HPDE6-E6E7 (cell line): Measurements from ENCODE around the gene WNT3A.

ENCODE experiments used
- DNase-seq: peaks from one replicate; pipeline ENCODE4 v3.0.0; 2011; ENCODE audit warnings: missing footprints; ENCODE audit errors: extremely low spot score

The WNT3A gene

GRCh38 chr1:228100822-228101613 lies 94.2 kb downstream of the WNT3A start:
- DNase-seq, result no peak

DNA sequence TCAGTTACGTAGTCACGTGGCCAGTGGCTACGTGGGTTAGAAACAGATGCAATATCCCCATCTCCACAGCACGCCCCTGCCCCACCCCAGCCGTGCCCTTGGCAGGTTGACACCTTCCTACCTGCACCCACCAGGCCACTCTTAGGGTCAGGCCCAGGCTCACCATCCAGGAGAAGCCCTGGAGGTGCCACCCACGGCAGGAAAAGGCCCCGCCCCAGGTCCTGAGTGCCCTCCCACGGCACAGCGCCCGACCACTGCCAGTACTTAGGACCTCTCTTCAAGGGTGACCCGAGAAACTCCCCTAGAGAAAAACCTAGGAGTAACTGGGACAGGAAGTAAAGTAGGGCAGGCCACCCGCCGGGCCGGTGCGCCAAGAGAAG lies 94.8 kb downstream of the WNT3A start:
- DNase-seq, result no peak

DNA sequence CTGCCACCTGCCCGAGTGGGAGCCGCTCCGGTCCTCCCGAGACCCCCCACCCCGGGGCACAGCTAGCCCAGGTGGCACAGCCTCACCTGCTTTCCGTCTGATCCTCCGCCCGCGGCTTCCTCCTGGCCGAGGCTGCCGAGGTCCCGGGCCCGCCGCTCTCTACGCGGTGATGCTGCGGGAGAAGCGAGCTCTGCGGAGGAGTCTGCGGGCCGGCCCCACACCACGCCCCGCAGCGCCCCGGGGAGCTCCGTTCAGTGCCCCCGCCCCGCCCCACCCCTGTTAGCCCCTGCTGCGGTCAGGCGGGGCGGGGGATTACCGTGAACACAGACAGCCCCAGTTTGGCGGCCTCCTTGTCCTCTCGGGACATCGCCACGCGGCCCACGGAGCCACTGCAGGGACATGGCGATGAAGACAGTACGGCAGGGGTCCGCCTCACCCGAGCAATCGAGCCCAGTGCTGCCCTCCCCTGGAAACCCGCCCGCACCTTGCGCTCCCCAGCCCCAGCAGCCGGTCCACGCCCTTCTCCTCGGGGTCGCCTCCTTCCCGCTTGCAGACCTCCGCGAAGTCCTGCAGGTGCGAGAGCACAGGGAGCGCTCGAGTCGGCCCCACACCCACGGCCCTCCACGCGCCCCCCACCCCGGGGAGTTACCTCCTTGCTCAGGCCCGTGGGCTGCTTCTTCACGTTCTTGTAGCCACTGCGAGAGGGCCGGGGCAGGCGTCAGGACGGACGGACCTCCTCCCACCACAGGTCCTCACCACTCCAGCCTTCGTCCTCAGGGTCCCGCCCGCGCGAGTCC lies 95.4 kb downstream of the WNT3A start:
- DNase-seq, result peak; percentile 69

DNA sequence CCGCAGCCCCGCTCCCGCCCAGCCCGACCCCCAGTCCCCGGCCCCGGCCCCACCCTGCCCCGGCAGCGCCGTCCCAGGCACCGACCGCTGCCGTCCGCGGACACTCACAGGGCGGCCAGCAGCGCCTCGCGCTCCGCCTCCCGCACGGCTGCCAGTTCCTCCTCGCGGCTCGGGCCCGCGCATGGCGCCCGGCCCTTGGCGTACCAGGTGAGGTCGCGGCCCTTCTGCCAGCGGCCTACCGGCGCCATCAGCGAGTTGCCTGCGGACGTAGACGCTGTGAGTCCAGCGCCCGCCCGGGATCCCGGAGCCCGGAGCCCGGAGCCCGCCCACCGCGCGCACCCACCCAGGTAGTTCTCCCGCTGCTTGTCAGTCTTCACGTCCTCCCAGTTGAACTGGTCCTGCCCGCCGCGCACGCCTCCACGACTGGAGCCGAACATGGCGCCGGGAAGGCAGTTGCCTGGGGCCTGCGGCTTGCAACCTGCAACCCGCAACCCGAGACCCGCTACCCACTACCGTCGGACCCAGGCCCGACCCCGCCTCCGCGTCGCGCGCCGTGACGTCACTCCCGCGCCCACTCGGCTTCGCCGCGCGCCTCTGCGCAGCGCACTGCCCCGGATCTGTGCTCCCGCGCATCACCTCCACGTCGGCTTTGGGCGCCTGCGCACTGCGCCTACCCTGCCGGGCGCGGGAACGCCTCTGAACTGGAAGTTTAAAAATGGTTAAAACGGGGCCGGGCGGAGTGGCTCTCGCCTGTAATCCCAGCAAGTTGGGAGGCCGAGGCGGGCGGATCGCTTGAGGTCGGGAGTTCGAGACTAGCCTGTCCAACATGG lies 96.2 kb downstream of the WNT3A start, which contains the start of gene C1orf35:
Gene C1orf35 (minus strand): TSS at position 535 of the 830 bp plus-strand sequence. CDS start 98 bp downstream, at position 437.
- DNase-seq, result peak; percentile 92

DNA sequence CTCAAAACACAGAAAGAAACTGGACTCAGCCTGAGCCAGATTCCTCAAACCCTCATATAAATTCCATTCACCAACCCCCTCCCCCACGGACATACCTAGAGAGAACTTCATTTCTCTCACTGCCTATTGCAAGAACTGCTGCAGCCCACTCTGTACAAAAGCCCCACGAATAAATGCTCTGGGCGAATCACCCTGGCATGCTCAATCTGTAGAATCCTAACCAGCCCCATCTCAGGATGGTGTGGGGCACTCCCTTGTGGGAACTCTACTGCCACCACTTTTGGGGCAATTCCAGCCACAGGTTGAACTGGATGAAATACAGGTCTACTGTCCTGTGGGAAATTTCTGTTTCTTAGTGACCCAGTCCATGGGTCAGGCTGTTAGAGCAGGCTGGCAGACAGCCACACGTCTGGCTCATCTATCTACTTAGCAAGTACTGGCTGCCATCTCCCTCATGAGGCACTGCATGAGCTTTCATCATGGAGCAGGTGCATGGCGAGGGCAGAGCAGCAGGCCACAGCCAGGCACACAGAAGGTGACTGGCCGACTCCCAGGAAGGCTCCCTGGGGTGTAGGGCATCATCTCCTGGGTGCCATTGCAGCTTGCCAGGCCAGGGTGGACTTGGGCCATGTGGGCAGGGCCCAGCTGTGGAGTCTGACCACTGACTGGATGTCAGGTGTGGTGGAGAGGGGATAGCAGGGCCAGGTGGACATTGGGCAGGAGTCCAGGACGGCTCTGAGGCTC lies 97.9 kb downstream of the WNT3A start:
- no peak for DNase-seq

DNA sequence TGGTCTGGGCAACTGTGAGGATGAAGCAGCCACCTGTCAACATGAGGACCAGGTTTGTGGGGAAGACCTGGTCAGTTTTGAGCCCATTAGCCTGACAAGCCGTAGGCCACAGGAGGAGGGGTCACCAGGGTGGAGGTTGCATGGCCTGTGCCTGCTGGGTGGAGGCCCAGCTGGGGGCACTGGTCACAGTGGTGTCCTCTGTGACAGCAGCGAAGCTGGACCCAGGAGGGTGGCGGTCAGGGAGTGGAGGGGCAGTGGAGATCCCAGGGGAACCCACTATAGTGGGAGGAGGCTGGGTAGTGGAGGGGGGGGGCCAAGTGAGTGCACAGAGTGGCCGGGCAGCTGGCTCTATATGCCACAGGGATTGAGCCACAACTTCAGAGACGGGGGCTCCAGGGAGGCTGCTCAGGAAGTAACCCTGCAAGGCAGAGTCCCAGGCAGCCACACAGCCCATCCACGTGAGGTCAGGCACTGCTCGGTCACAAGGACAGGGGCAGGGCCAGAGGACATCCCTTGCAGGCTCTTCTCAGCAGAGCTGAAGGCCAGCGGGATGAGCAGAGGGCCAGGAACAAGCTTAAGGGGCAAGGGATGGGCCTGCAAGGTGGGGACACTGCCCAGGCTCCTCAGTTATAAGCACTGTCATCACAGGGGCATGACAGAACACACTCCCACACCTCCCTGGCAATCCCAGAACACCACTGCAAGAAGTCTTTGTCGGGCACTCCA lies 98.6 kb downstream of the WNT3A start:
- DNase-seq, result no peak

DNA sequence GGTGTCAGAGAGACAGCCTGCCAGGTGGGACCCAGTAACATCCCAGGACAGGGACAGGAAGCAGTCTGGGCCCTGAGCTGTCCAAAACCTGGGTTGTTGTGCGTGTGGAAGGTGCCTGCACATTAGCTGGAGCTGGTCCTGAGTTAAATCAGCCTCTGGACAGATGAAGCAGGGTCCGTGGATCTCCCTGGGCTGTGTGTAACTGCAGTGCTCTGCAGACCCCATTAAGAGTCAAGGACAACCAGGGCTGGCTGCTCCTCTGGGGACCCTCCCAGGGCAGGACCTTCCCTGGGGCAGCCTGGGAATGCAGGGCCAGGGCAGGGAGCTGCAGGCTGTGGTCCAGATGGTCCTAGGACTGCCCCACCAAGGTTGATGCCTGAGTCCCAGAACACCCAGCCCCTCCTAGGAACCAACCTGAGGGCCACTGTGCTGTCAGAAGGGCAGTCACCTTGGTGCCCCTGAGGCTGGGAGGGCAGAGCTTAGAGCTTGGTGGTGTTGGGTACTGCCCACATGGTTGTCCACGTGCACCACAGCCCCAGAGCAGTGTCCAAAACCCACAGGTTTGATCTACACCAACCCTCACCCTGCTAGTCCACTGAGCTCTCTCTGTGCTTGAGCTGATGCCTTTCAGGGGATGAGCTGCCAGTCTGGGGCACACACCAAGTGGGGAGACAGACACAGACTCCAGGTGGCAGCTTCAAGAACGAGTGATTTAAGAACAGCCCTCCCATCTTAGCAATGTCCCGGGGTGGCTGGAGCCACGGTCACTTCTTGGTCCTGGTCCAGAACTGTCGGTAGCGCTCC lies 99.4 kb downstream of the WNT3A start:
- DNase-seq, result no peak

DNA sequence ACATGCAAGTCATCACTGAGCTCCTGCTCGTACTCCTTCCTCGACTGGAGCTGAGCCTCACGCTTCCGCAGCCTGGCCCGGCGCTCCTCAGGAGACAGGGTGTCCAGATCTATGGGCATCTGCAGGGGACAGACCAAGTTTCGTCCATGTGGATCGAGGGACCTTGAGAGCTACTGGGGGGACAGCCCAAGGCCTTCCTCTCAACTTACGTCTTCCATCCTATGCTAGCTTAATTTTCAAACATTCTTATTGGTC lies 99.9 kb downstream of the WNT3A start:
- DNase-seq, result no peak

GRCh38 chr1:228107636-228108035 lies 100.8 kb downstream of the WNT3A start:
- DNase-seq, result no peak

- no peak for DNase-seq
Measured at GRCh38 chr1:228108055-228108690, 101.4 kb downstream of the WNT3A start.

- DNase-seq, result no peak
Measured at GRCh38 chr1:228108742-228109072, 101.9 kb downstream of the WNT3A start.

DNA sequence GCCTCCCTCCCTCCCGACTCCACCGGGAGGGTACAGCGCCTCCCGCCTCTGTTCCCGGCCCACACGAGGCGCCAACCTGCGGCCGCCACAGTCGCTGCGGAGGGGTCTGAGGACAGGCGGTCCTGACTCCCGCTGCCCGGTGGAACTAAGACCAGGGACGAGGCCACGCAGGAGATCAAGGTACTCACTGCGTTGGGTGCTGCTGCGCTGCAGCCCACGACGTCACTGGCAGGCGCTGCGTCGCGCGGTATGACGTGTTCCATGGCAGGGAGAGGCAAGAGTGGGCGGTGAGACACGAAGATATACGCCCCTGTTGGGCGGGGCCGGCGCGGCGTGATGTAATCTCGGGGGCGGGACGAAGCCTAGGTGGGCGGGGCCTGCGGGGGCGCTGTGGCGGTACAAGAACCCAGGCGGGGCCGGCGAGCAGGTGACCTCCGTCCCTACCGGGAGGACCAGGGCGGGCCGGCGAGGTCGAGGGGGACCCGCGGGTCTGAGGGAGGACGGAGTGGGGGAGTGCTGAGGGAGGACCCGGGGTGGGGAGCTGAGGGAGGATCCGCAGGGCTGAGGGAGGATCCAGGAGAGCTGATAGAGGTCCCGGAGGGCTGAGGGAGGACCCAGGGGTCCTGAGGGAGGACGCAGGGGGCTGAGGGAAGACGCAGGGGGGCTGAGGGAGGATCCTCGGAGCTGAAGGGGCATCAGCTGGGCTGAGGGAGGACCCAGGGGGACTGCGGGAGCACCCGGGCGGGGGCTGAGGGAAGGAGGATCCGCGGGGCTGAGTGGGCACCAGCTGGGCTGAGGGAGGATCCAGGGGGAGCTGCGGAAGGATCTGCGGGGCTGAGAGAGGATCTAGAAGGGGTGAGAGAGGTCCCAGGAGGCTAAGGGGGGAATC lies 102.5 kb downstream of the WNT3A start, which contains the start of gene MRPL55:
Gene MRPL55 (minus strand): TSS at position 227 of the 889 bp plus-strand sequence. CDS start 1,039 bp downstream, outside the sequence.
- DNase-seq, result peak; percentile 93

DNA sequence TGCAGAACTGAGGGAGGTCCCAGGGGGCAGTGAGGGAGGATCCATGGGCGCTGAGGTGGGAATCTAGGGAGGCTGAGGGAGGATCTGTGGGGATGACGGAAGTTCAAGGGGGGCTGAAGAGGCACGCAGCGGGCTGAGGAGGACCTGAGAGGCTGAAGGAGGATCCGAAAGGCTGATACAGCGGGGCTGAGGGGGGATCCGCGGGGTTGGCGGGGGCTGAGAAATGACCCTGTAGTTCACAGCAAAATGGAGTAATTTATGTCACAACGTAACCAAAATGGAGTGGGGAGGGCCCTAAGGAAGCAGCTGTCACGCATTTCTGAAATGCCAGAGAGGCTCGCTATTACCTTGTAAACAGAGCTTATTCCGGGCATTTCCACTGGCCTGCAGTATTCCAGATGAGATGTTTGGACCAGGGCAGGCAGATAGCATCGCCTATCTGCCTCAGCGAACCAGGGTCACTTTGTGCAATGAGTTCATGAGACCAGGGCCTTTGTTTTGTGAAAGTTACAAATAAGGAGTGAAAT lies 103.2 kb downstream of the WNT3A start:
- no peak for DNase-seq

DNA sequence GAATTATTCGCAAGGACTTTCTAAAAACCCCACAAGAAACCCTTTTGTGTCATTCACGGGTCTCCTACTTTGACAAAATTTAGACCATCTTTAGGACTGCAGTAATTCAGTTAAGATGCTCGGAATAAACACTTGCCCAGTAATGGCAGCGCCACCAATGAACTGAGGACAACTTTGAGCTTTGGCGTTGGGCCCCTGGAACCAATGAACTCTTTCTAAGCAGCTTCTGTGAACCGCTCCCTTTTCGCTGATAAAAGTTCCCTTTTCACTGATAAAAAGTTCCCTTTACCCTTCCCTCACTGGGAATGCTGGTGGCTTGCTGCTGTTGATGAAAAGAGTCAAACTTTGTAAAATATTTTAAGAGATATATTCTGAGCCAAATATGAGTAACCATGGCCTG lies 103.8 kb downstream of the WNT3A start:
- no peak for DNase-seq
